ENCODE measurements around the gene AUTS2.

AUTS2 gene

GRCh38 chr7:69670701-69671100, 72.4 kb downstream of the AUTS2 start:
- no peaks in the 10 kb centered on the region for H3K27me3 ChIP-seq (ENCODE audit: insufficient read depth, low read length, poor library complexity, severe bottlenecking)
- no peaks in the 10 kb centered on the region for H3F3A ChIP-seq (ENCODE audit: low read depth)
- H3K36me3 ChIP-seq (ENCODE audit: insufficient read depth, low read length) = no peaks in the 10 kb centered on the region
- no peak overlapping the region for H3K9ac ChIP-seq (ENCODE audit: low read depth, low read length, poor library complexity, severe bottlenecking)
- H2AFZ ChIP-seq (ENCODE audit: low read length) = no peak overlapping the region
- H4K20me1 ChIP-seq (ENCODE audit: insufficient read depth, low read length, poor library complexity, severe bottlenecking) = peaks cover 14% of the 10 kb centered on the region
- no peak overlapping the region for H3K4me2 ChIP-seq (ENCODE audit: low read depth, low read length, poor library complexity, severe bottlenecking)
- H3K79me2 ChIP-seq (ENCODE audit: insufficient read depth, low read length) = peaks cover 88% of the 10 kb centered on the region
- no peak for TF ChIP-seq CTCF (conservative IDR thresholded peaks at IDR 0.05; ENCODE audit: low read length)
- TF ChIP-seq EZH2phosphoT487 (IDR thresholded peaks at IDR 0.05; ENCODE audit: borderline replicate concordance) = no peak
- H3K9me3 ChIP-seq (ENCODE audit: insufficient read depth, low read depth, low read length) = no peaks in the 10 kb centered on the region
- H3K4me1 ChIP-seq (ENCODE audit: insufficient read depth, low read length, poor library complexity, severe bottlenecking) = peaks cover 15% of the 10 kb centered on the region
- no peak overlapping the region for H3K4me3 ChIP-seq (ENCODE audit: low read length, poor library complexity, severe bottlenecking)
- H3K9me2 ChIP-seq (replicated peaks; ENCODE audit: low read depth, low read length) = no peaks in the 10 kb centered on the region

GRCh38 chr7:69673074-69673473, 74.8 kb downstream of the AUTS2 start:
- no peaks in the 10 kb centered on the region for H3K9me2 ChIP-seq (replicated peaks; ENCODE audit: low read depth, low read length)
- peaks cover 25% of the 10 kb centered on the region for H3K4me1 ChIP-seq (ENCODE audit: insufficient read depth, low read length, poor library complexity, severe bottlenecking)
- no peaks in the 10 kb centered on the region for H3F3A ChIP-seq (ENCODE audit: low read depth)
- H3K9me3 ChIP-seq (ENCODE audit: insufficient read depth, low read depth, low read length) = no peaks in the 10 kb centered on the region
- no peak overlapping the region for H3K4me2 ChIP-seq (ENCODE audit: low read depth, low read length, poor library complexity, severe bottlenecking)
- H3K9ac ChIP-seq (ENCODE audit: low read depth, low read length, poor library complexity, severe bottlenecking) = no peak overlapping the region
- H3K79me2 ChIP-seq (ENCODE audit: insufficient read depth, low read length) = peaks cover 90% of the 10 kb centered on the region
- H3K27me3 ChIP-seq (ENCODE audit: insufficient read depth, low read length, poor library complexity, severe bottlenecking) = no peaks in the 10 kb centered on the region
- TF ChIP-seq EZH2phosphoT487 (IDR thresholded peaks at IDR 0.05; ENCODE audit: borderline replicate concordance) = no peak
- H4K20me1 ChIP-seq (ENCODE audit: insufficient read depth, low read length, poor library complexity, severe bottlenecking) = peaks cover 32% of the 10 kb centered on the region
- no peaks in the 10 kb centered on the region for H3K36me3 ChIP-seq (ENCODE audit: insufficient read depth, low read length)
- H3K4me3 ChIP-seq (ENCODE audit: low read length, poor library complexity, severe bottlenecking) = no peak overlapping the region
- H2AFZ ChIP-seq (ENCODE audit: low read length) = no peak overlapping the region

GRCh38 chr7:69674701-69675182, 76.5 kb downstream of the AUTS2 start:
- Histone ChIP-seq H3K79me2 (ENCODE audit: insufficient read depth, low read length) (peaks cover 91% of the 10 kb centered on the region), H3K36me3 (ENCODE audit: insufficient read depth, low read length) (no peaks in the 10 kb centered on the region), H2AFZ (ENCODE audit: low read length) (no peak overlapping the region), H3F3A (ENCODE audit: low read depth) (peaks cover 6% of the 10 kb centered on the region; the same call in 1 of the 2 replicates), H4K20me1 (ENCODE audit: insufficient read depth, low read length, poor library complexity, severe bottlenecking) (peaks cover 41% of the 10 kb centered on the region), H3K27me3 (ENCODE audit: insufficient read depth, low read length, poor library complexity, severe bottlenecking) (no peaks in the 10 kb centered on the region), H3K4me3 (ENCODE audit: low read length, poor library complexity, severe bottlenecking) (no peak overlapping the region), H3K4me1 (ENCODE audit: insufficient read depth, low read length, poor library complexity, severe bottlenecking) (peaks cover 33% of the 10 kb centered on the region), H3K4me2 (ENCODE audit: low read depth, low read length, poor library complexity, severe bottlenecking) (peak overlapping the region; percentile 32), H3K9me3 (ENCODE audit: insufficient read depth, low read depth, low read length) (no peaks in the 10 kb centered on the region), H3K9ac (ENCODE audit: low read depth, low read length, poor library complexity, severe bottlenecking) (no peak overlapping the region), H3K9me2 (replicated peaks; ENCODE audit: low read depth, low read length) (no peaks in the 10 kb centered on the region)
- no peak for TF ChIP-seq CTCF (conservative IDR thresholded peaks at IDR 0.05; ENCODE audit: low read length)
- no peak for TF ChIP-seq EZH2phosphoT487 (IDR thresholded peaks at IDR 0.05; ENCODE audit: borderline replicate concordance)

GRCh38 chr7:69676247-69676646, 78.0 kb downstream of the AUTS2 start:
- H3K4me1 ChIP-seq (ENCODE audit: insufficient read depth, low read length, poor library complexity, severe bottlenecking) = peaks cover 33% of the 10 kb centered on the region
- H2AFZ ChIP-seq (ENCODE audit: low read length) = no peak overlapping the region
- H3K4me2 ChIP-seq (ENCODE audit: low read depth, low read length, poor library complexity, severe bottlenecking) = no peak overlapping the region
- H3K36me3 ChIP-seq (ENCODE audit: insufficient read depth, low read length) = no peaks in the 10 kb centered on the region
- no peaks in the 10 kb centered on the region for H3K9me2 ChIP-seq (replicated peaks; ENCODE audit: low read depth, low read length)
- no peak overlapping the region for H3K4me3 ChIP-seq (ENCODE audit: low read length, poor library complexity, severe bottlenecking)
- peaks cover 41% of the 10 kb centered on the region for H4K20me1 ChIP-seq (ENCODE audit: insufficient read depth, low read length, poor library complexity, severe bottlenecking)
- peaks cover 6% of the 10 kb centered on the region; the same call in 1 of the 2 replicates for H3F3A ChIP-seq (ENCODE audit: low read depth)
- H3K27me3 ChIP-seq (ENCODE audit: insufficient read depth, low read length, poor library complexity, severe bottlenecking) = no peaks in the 10 kb centered on the region
- no peaks in the 10 kb centered on the region for H3K9me3 ChIP-seq (ENCODE audit: insufficient read depth, low read depth, low read length)
- no peak for TF ChIP-seq CTCF (conservative IDR thresholded peaks at IDR 0.05; ENCODE audit: low read length)
- TF ChIP-seq EZH2phosphoT487 (IDR thresholded peaks at IDR 0.05; ENCODE audit: borderline replicate concordance) = no peak
- no peak overlapping the region for H3K9ac ChIP-seq (ENCODE audit: low read depth, low read length, poor library complexity, severe bottlenecking)
- H3K79me2 ChIP-seq (ENCODE audit: insufficient read depth, low read length) = peaks cover 92% of the 10 kb centered on the region
